Cardiac muscle cell (in vitro differentiated cells and primary cell): Measurements from ENCODE around the gene SNTA1. TPM values are rescaled to one million over a fixed set of nuclear protein-coding genes. Genes with fewer than 3 reads are reported as not detected.
"Not testable (repeated sequence)": the region's sequence is repeated elsewhere in the genome, so short reads cannot be mapped to it uniquely, and the experiment has no call there.

ENCODE experiments used
- DNase-seq, 2 donors: peaks; one replicate each; pipeline versions ENCODE4 v3.0.0 to v3.0.0-alpha.2; 2010 to 2017; ENCODE audit warnings: low read depth in 1 of 2, low spot score in 1 of 2
- H3K27ac ChIP-seq: fragments of 200-600 bp; sonication (generic); 2 replicates; pipeline ENCODE4 v1.5.1; 2016
- H3K27me3 ChIP-seq: fragments of 200-600 bp; sonication (generic); 2 replicates; pipeline ENCODE4 v1.6.0; 2016; ENCODE audit warnings: control low read depth
- H3K36me3 ChIP-seq: fragments of 200-600 bp; sonication (generic); 2 replicates; pipeline ENCODE4 v1.5.1; 2016; ENCODE audit warnings: control low read depth
- H3K4me1 ChIP-seq: fragments of 200-600 bp; sonication (generic); 2 replicates; pipeline ENCODE4 v1.8.1; 2017; ENCODE audit warnings: low read depth, mild to moderate bottlenecking, mixed run types
- H3K4me3 ChIP-seq: fragments of 200-600 bp; sonication (generic); 2 replicates; pipeline ENCODE4 v1.5.1; 2016; ENCODE audit warnings: mild to moderate bottlenecking
- H3K9me3 ChIP-seq: fragments of 200-600 bp; sonication (generic); 2 replicates; pipeline ENCODE4 v1.5.1; 2017; ENCODE audit warnings: low read depth, mild to moderate bottlenecking, control low read depth
- polyA plus RNA-seq: library from polyadenylated mRNA; unstranded; fragments of >200 nt; fragmentation: Nextera tagmentation; extraction: Ambion mirVana; gene quantifications from 2 replicates; pipeline ENCODE4 v1.2.1, GENCODE V29; 2016
- total RNA-seq: library from RNA; depleted of rRNA; stranded (reverse); fragments of >200 nt; gene quantifications from 2 replicates; pipeline ENCODE4 v1.2.3, GENCODE V29; 2016
- TF ChIP-seq, protein P1 (sequence below): IDR thresholded peaks from 2 replicates; pipeline ENCODE4 v1.5.1; 2012; ENCODE audit warnings: low read depth, mild to moderate bottlenecking, low read length

SNTA1 gene
- total and polyA plus RNA-seq, 2 experiments from 2014 or later, result 329 to 409 TPM

DNA sequence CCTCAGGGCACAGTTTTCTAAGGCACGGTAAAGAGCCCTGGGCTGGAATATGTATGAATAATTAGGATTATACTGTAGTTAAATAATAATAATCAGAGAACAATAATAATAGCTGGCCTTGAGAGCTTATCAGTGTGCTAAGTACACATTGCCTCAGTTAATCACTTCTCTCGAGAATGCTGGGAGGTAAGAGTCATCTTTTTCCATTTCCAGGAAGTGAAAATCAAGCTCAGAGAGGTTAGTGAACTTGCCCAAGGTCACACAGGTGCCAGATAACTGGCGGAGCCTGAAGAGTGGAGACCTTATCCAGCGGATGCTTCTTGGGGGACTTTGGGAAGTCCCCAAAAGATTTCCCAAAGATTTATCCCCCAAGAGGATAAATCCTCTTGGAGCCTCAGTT, 26.9 kb upstream of the SNTA1 start:
- Histone ChIP-seq H3K27me3 (no peaks in the 10 kb centered on the region), H3K9me3 (no peaks in the 10 kb centered on the region), H3K4me1 (no peaks in the 10 kb centered on the region), H3K36me3 (no peaks in the 10 kb centered on the region), H3K4me3 (no peak overlapping the region), H3K27ac (no peak overlapping the region)
- TF ChIP-seq, protein P1, sequence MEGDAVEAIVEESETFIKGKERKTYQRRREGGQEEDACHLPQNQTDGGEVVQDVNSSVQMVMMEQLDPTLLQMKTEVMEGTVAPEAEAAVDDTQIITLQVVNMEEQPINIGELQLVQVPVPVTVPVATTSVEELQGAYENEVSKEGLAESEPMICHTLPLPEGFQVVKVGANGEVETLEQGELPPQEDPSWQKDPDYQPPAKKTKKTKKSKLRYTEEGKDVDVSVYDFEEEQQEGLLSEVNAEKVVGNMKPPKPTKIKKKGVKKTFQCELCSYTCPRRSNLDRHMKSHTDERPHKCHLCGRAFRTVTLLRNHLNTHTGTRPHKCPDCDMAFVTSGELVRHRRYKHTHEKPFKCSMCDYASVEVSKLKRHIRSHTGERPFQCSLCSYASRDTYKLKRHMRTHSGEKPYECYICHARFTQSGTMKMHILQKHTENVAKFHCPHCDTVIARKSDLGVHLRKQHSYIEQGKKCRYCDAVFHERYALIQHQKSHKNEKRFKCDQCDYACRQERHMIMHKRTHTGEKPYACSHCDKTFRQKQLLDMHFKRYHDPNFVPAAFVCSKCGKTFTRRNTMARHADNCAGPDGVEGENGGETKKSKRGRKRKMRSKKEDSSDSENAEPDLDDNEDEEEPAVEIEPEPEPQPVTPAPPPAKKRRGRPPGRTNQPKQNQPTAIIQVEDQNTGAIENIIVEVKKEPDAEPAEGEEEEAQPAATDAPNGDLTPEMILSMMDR, result no peak
- no peak for DNase-seq

DNA sequence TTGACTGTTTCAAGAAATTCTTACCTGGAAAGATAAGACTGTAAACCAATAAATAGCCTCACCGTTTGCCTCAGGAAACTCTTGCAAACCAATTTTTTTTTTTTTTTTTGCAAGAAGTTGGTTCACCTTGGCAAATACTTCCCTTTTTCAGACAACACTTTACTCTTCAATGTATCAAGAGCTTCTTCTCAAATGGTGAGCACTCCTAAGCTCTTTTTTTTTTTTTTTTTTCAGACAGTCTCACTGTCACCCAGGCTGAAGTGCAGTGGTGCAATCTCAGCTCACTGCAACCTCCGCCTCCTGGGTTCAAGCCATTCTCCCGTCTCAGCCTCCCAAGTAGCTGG, 22.7 kb upstream of the SNTA1 start:
- Histone ChIP-seq H3K4me3 (no peak overlapping the region), H3K27ac (no peak overlapping the region), H3K9me3 (no peaks in the 10 kb centered on the region), H3K27me3 (no peaks in the 10 kb centered on the region), H3K4me1 (peaks cover 7% of the 10 kb centered on the region), H3K36me3 (no peaks in the 10 kb centered on the region)
- no peak for DNase-seq
- TF ChIP-seq, protein P1, result no peak

DNA sequence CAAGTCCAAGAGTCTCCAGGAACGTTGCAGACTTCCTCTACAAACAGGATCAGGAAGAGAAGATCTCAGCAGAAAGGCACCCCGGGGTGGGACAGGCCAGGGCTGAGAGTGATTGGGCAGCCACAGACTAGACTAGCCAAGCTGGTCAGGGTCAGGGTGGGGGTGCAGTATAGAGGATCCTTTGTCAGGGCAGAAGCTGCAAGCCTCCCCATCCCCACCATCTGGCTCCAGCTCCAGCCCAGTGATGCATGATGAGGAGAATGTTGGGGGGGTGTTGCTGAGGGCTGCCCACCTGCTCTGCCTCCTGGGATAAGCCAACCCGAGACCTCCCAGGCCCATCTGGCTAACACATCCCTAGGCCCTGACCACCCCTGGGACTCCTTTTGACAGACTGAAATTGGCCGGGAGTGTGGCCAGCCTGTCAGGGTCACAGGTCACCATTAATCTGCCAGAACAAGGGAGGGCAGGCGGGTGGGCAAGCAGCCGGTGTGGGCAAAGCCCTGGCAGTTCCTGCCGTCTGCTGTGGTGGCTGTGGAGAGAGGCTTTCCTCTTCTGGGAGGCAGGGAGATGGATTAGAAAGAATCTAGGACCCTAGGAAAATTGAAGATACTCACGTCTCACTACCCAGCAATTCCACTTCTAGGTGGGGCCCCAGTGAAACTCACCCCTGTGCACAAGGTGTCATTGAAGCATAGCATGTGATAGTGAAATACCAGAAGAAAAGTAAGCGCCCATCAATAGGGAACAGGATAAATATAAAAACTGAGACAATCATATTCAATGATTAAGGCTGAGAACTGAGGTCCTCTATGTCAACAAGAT, 22.1 kb upstream of the SNTA1 start:
- TF ChIP-seq, protein P1, result no peak
- H3K9me3 ChIP-seq, result no peaks in the 10 kb centered on the region
- no peak for DNase-seq
- no peaks in the 10 kb centered on the region for H3K27me3 ChIP-seq
- H3K27ac ChIP-seq, result no peak overlapping the region
- no peaks in the 10 kb centered on the region for H3K36me3 ChIP-seq
- peaks cover 7% of the 10 kb centered on the region for H3K4me1 ChIP-seq
- H3K4me3 ChIP-seq, result no peak overlapping the region

DNA sequence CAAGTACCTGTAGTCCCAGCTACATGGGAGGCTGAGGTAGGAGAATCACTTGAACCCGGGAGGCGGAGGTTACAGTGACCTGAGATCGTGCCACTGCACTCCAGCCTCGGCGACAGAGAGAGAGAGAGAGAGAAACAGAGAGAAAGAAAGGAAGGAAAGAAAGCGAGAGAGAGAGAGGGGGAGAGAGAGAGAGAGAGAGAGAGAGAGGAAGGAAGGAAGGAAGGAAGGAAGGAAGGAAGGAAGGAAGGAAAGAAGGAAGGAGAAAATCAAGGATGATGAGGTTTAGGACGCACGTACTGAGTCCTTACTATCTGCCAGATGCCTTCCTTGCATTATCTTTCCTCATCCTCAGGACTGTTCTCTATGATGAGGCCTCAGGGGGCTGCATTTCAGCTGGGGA, 21.2 kb upstream of the SNTA1 start:
- H3K27me3 ChIP-seq, H3K27ac ChIP-seq, H3K4me1 ChIP-seq, DNase-seq, H3K9me3 ChIP-seq, H3K4me3 ChIP-seq, H3K36me3 ChIP-seq: not testable (repeated sequence)

DNA sequence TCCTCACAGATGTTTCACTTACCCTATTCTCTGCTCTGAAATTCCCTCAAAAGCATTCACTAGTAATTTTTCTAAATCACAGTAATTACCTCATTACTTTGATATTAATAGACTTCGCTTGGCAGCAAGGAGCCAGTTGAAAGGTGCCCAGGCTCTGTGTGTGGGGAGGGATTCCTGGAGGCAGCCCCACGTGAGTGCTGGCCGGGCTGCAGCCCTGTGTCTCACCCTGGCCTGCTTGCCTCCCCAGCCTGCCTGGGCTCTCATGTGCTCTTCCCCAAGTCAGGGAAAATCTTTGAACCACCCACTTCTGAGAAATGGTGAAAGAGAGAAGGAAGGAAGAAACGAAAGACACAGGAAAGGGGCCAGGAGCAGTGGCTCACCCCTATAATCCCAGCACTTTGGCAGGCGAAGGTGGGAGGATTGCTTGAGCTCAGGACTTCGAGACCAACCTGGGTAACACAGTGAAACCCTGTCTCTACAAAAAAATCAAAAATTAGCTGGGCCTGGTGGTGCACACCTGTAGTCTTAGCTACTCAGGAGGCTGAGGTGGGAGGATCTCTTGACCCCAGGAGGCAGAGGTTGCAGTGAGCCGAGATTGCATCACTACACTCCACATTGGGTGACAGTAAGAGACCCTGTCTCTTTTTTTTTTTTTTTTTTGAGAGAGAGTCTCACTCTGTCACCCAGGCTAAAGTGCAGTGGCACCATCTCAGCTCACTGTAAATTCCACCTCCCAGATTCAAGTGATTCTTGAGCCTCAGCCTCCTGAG, 20.0 kb upstream of the SNTA1 start:
- H3K36me3 ChIP-seq, result no peaks in the 10 kb centered on the region
- no peaks in the 10 kb centered on the region for H3K27me3 ChIP-seq

More for the DNA sequence above, 20.0 kb upstream of the SNTA1 start:
- TF ChIP-seq, protein P1, result no peak
- Histone ChIP-seq H3K4me1 (peaks cover 7% of the 10 kb centered on the region), H3K9me3 (no peaks in the 10 kb centered on the region), H3K27ac (peak overlapping the region; percentile 23), H3K4me3 (no peak overlapping the region)
- no peak for DNase-seq
